H9 (cell line): ENCODE results near the gene AK4. TPM values are rescaled to one million over a fixed set of nuclear protein-coding genes. Genes with fewer than 3 reads are reported as not detected.

Experiments
- DNase-seq: peaks from one replicate; pipeline ENCODE4 v3.0.0-alpha.2; 2017
- H2AFZ ChIP-seq: one replicate; pipeline ENCODE4 v1.6.1; 2013; ENCODE audit warnings: mild to moderate bottlenecking, low read length, control low read depth, moderate library complexity
- H2AK5ac ChIP-seq: 2 replicates; pipeline ENCODE4 v1.6.1; 2013; ENCODE audit warnings: low read length, control low read depth, mixed read lengths; ENCODE audit not compliant: insufficient read length
- H2BK120ac ChIP-seq: one replicate; pipeline ENCODE4 v1.6.1; 2013; ENCODE audit warnings: low read depth, mild to moderate bottlenecking, low read length, control low read depth, inconsistent platforms; ENCODE audit not compliant: poor library complexity, severe bottlenecking
- H2BK12ac ChIP-seq: 2 replicates; pipeline ENCODE4 v1.6.1; 2013; ENCODE audit warnings: low read length, control low read depth, mixed read lengths, low read depth; ENCODE audit not compliant: insufficient read length
- H2BK15ac ChIP-seq: 2 replicates; pipeline ENCODE4 v1.6.1; 2013; ENCODE audit warnings: low read depth, low read length, control low read depth
- H2BK20ac ChIP-seq: one replicate; pipeline ENCODE4 v1.6.1; 2013; ENCODE audit warnings: low read depth, mild to moderate bottlenecking, low read length, control low read depth, inconsistent platforms; ENCODE audit not compliant: poor library complexity, severe bottlenecking
- H2BK5ac ChIP-seq: 2 replicates; pipeline ENCODE4 v1.6.1; 2013; ENCODE audit warnings: low read length, control low read depth, mixed read lengths; ENCODE audit not compliant: insufficient read length
- H3K14ac ChIP-seq: 2 replicates; pipeline ENCODE4 v1.6.1; 2013; ENCODE audit warnings: low read length, control low read depth; ENCODE audit not compliant: insufficient read depth
- H3K18ac ChIP-seq: 2 replicates; pipeline ENCODE4 v1.6.1; 2013; ENCODE audit warnings: low read depth, mild to moderate bottlenecking, mixed read lengths, low read length, control low read depth; ENCODE audit not compliant: insufficient read length
- H3K23ac ChIP-seq: 2 replicates; pipeline ENCODE4 v1.6.1; 2013; ENCODE audit warnings: low read length, control low read depth, mixed read lengths, low read depth; ENCODE audit not compliant: insufficient read length
- H3K23me2 ChIP-seq: 2 replicates; pipeline ENCODE4 v1.6.1; 2013; ENCODE audit warnings: low read depth, mild to moderate bottlenecking, mixed read lengths, low read length, control low read depth; ENCODE audit not compliant: insufficient read length, poor library complexity, severe bottlenecking
- H3K27ac ChIP-seq: 2 replicates; pipeline ENCODE4 v1.5.1; 2013; ENCODE audit warnings: low read length, control low read depth, mixed read lengths, low read depth; ENCODE audit not compliant: insufficient read length
- H3K27me3 ChIP-seq: 2 replicates; pipeline ENCODE4 v1.6.1; 2013; ENCODE audit warnings: low read length, control low read depth, inconsistent platforms; ENCODE audit not compliant: insufficient read depth
- H3K4ac ChIP-seq: 2 replicates; pipeline ENCODE4 v1.6.1; 2013; ENCODE audit warnings: low read depth, mild to moderate bottlenecking, control low read depth, inconsistent platforms, low read length, moderate library complexity
- H3K4me1 ChIP-seq: 2 replicates; pipeline ENCODE4 v1.6.1; 2013; ENCODE audit warnings: low read length, control low read depth, inconsistent platforms; ENCODE audit not compliant: insufficient read depth
- H3K4me2 ChIP-seq: 2 replicates; pipeline ENCODE4 v1.6.1; 2013; ENCODE audit warnings: low read length, control low read depth, mixed read lengths; ENCODE audit not compliant: insufficient read length, insufficient read depth
- H3K56ac ChIP-seq: 2 replicates; pipeline ENCODE4 v1.6.1; 2013; ENCODE audit warnings: low read depth, mild to moderate bottlenecking, mixed read lengths, low read length, control low read depth; ENCODE audit not compliant: insufficient read length
- H3K79me1 ChIP-seq: 2 replicates; pipeline ENCODE4 v1.6.1; 2013; ENCODE audit warnings: low read depth, mild to moderate bottlenecking, moderate library complexity, low read length, control low read depth, inconsistent platforms; ENCODE audit not compliant: insufficient read depth, poor library complexity, severe bottlenecking
- H3K79me2 ChIP-seq: 2 replicates; pipeline ENCODE4 v1.6.1; 2013; ENCODE audit warnings: low read length, control low read depth, inconsistent platforms; ENCODE audit not compliant: insufficient read depth
- H3K9ac ChIP-seq: 2 replicates; pipeline ENCODE4 v1.6.1; 2013; ENCODE audit warnings: low read length, control low read depth, mixed read lengths; ENCODE audit not compliant: insufficient read length; ENCODE audit errors: extremely low read depth
- H3K9me3 ChIP-seq: one replicate; pipeline ENCODE4 v1.6.1; 2013; ENCODE audit warnings: low read depth, low read length, inconsistent platforms; ENCODE audit not compliant: control insufficient read depth
- H3T11ph ChIP-seq: one replicate; pipeline ENCODE4 v1.6.1; 2013; ENCODE audit warnings: mild to moderate bottlenecking, low read length, control low read depth, inconsistent platforms
- H4K20me1 ChIP-seq: one replicate; pipeline ENCODE4 v1.6.1; 2013; ENCODE audit not compliant: control insufficient read depth, insufficient read length, insufficient read depth
- H4K5ac ChIP-seq: 2 replicates; pipeline ENCODE4 v1.6.1; 2013; ENCODE audit warnings: low read depth, mild to moderate bottlenecking, mixed read lengths, low read length, control low read depth; ENCODE audit not compliant: insufficient read length
- H4K8ac ChIP-seq: replicated peaks from 2 replicates; pipeline ENCODE4 v1.6.1; 2013; ENCODE audit warnings: low read length, control low read depth, mixed read lengths, low read depth; ENCODE audit not compliant: insufficient read length
- H4K91ac ChIP-seq: 2 replicates; pipeline ENCODE4 v1.6.1; 2013; ENCODE audit warnings: low read depth, mild to moderate bottlenecking, moderate library complexity, mixed read lengths, low read length, control low read depth; ENCODE audit not compliant: insufficient read length
- H3K27ac Mint-ChIP-seq, 3 experiments: 2 replicates in 2 of 3; 3 replicates in 1 of 3; pipeline ENCODE4 v1.8.0; 2020 to 2021; ENCODE audit warnings: mixed read lengths in 3 of 3, mild to moderate bottlenecking in 1 of 3, moderate library complexity in 1 of 3
- H3K27me3 Mint-ChIP-seq: 2 replicates; pipeline ENCODE4 v1.8.0; 2021; ENCODE audit warnings: low read depth, mild to moderate bottlenecking, moderate library complexity, mixed read lengths
- H3K36me3 Mint-ChIP-seq, 3 experiments: 2 replicates in 2 of 3; 3 replicates in 1 of 3; pipeline ENCODE4 v1.8.0; 2020 to 2021; ENCODE audit warnings: low read depth in 3 of 3, mixed read lengths in 3 of 3; ENCODE audit not compliant: insufficient read depth in 1 of 3
- H3K4me1 Mint-ChIP-seq, 2 experiments: 2 replicates each; pipeline ENCODE4 v1.8.0; 2020; ENCODE audit warnings: mixed read lengths in 2 of 2
- H3K4me3 Mint-ChIP-seq, 2 experiments: 2 replicates in 1 of 2; 3 replicates in 1 of 2; pipeline ENCODE4 v1.8.0; 2020 to 2021; ENCODE audit warnings: mild to moderate bottlenecking in 2 of 2, mixed read lengths in 2 of 2, moderate library complexity in 1 of 2
- H3K9me3 Mint-ChIP-seq, 2 experiments: 2 replicates in 1 of 2; 3 replicates in 1 of 2; pipeline ENCODE4 v1.8.0; 2020; ENCODE audit warnings: mild to moderate bottlenecking in 2 of 2, mixed read lengths in 2 of 2, moderate library complexity in 1 of 2
- CTCF ChIP-seq: fragments of 200-600 bp; sonication (generic); conservative IDR thresholded peaks from 3 replicates; pipeline ENCODE4 v1.8.0; 2021; ENCODE audit warnings: antibody characterized with exemption, mild to moderate bottlenecking
- WGBS: extraction: QIAGEN DNeasy Blood & Tissue Kit; methylation state at CpG from one replicate; pipeline ENCODE4 v1.1.7; 2013; ENCODE audit warnings: missing lambda C conversion rate, low lambda C conversion rate, mixed read lengths; ENCODE audit not compliant: insufficient read length; ENCODE audit errors: extremely low coverage; 5-methylcytosine and 5-hydroxymethylcytosine counted together
- total RNA-seq: library from RNA; stranded (reverse); gene quantifications from 2 replicates; pipeline ENCODE4 v1.2.1, GENCODE V29; 2021

The AK4 gene
- total RNA-seq, 1 experiment from 2014 or later, result 45.6 TPM

- no peak overlapping the region for H2BK15ac ChIP-seq
- H2BK12ac ChIP-seq, result no peak overlapping the region
- H3K4me2 ChIP-seq, result no peak overlapping the region
- no peak overlapping the region for H3K27ac ChIP-seq
- no peak overlapping the region for H4K91ac ChIP-seq
- H3K14ac ChIP-seq, result no peak overlapping the region
- Mint-ChIP-seq H3K9me3 (peaks cover 0 to 3% of the 10 kb centered on the region in 2 experiments; a peak in 1 of 5 replicates), H3K27me3 (no peaks in the 10 kb centered on the region; the same call in 1 of the 2 replicates), H3K4me3 (no peak overlapping the region), H3K27ac (no peak overlapping the region), H3K36me3 (no peaks in the 10 kb centered on the region), H3K4me1 (no peaks in the 10 kb centered on the region)
- no peaks in the 10 kb centered on the region for H4K20me1 ChIP-seq
- no peak overlapping the region for H2AK5ac ChIP-seq
- no peak for TF ChIP-seq CTCF
- no peak overlapping the region for H3K18ac ChIP-seq
- no peak overlapping the region for H3T11ph ChIP-seq
- H2BK5ac ChIP-seq, result no peak overlapping the region
- no peak overlapping the region for H4K8ac ChIP-seq
- no CpG with 5 or more reads among the region's 3 CpGs for WGBS
- no peaks in the 10 kb centered on the region for H3K23me2 ChIP-seq
- H3K4me1 ChIP-seq, result no peaks in the 10 kb centered on the region
- no peak overlapping the region for H4K5ac ChIP-seq
- DNase-seq, result no peak
- no peak overlapping the region for H3K4ac ChIP-seq
- no peaks in the 10 kb centered on the region for H3K79me2 ChIP-seq
- H3K9ac ChIP-seq, result no peak overlapping the region
- no peak overlapping the region for H2BK120ac ChIP-seq
- no peak overlapping the region for H3K56ac ChIP-seq
- no peaks in the 10 kb centered on the region for H3K27me3 ChIP-seq
- H3K79me1 ChIP-seq, result no peaks in the 10 kb centered on the region
- H3K23ac ChIP-seq, result no peak overlapping the region
- no peak overlapping the region for H2AFZ ChIP-seq
- H2BK20ac ChIP-seq, result no peak overlapping the region
- H3K9me3 ChIP-seq, result no peaks in the 10 kb centered on the region
Measured at GRCh38 chr1:65112811-65113210, 35.2 kb upstream of the AK4 start.
